NCI-H2196 (cell line): ENCODE data around the gene LRFN5.
"Not testable (repeated sequence)": the region's sequence is repeated elsewhere in the genome, so short reads cannot be mapped to it uniquely, and the experiment has no call there.

Source experiments
- DNase-seq: peaks from one replicate; lab custom pipeline; 2025; ENCODE audit not compliant: unreplicated experiment; lab: John Stamatoyannopoulos, UW

LRFN5 gene

DNA sequence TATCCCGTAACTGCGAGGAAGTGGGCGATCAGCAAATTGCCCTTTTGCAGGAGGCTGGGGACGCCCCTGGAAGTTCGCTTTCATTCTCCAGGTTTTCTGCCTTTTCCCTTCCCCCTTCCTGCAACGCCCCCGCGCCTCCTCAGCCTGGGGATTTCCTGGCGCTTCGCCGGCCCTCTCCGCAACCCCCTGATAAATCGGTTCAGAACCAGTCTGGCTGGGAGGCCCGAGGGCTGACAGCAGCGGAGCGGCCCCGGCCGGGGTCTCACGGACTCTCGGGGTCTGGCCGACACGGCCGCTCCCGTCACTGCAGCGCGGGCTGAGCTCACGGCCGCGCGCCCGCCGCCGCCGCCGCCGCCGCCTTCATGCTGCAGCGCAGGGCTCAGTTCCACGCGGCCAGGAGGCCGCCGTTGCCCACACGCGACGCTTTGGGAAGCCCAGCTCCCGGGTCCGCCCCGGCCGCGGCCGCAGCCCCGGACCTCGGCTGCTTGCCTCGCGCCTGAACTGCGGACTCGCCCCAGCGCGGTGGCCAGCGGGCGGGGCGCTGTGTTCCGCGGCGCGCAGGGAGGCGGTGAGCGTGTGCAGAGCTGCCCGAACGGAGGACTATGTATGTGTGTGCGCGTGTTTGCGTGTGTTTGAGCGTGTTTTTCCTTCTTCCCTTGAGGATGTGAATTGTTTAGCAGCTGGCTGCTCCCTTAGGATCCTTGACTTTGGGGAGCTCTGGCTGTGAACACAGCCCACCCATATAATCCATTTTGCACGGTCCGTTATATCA, at the start of gene LRFN5:
Gene LRFN5, plus strand, starts transcription at position 345 of the 772 bp plus-strand sequence.
- DNase-seq = peak; percentile 26

DNA sequence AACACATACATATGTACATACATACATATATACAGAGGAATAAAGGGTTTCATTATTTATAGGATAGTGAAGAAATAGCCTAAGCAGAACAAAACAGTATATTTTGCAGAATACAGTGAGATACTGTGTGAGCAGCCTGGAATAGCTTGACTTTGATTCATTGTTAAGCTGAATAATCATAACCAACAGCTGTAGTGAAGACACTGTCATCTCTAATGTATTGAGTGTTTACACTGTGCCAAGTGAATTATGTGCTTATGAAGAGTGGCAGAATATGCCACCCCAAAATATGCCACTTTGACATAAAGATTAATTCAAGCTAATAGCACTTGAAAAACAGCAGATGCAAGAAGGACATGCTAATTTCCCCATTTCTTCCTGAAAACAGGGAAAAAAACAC, 48.2 kb upstream of the LRFN5 start:
- DNase-seq = no peak

DNA sequence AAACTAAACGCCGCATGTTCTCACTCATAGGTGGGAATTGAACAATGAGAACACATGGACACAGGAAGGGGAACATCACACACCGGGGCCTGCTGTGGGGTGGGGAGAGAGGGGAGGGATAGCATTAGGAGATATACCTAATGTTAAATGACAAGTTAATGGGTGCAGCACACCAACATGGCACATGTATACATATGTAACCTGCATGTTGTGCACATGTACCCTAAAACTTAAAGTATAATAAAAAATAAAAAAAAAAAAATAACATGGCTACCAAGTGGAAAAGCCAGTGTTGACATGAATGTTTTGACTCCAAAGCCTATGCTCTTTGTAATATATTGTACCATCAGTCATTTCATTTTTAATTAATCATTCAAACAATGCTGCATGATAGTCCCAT, 39.8 kb upstream of the LRFN5 start:
- not testable (repeated sequence) for DNase-seq

DNA sequence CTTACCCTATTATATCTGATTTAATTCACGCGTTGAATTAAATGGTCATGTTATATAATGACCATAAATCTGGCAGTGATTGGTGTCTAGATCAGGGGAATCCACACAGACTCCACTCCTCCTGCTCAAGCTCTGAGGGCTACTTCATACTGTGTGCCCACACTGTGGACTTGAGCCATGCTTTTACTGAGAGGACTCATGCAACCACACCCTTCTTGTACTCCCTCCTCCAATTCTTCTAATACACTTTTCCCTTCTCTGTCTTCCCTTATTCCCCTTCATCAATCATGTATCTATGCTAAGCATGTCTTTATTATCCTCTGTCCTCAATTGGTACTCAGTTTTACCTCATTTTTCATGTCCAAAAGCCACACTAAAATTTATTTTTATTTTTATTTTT, 37.7 kb upstream of the LRFN5 start:
- no peak for DNase-seq

DNA sequence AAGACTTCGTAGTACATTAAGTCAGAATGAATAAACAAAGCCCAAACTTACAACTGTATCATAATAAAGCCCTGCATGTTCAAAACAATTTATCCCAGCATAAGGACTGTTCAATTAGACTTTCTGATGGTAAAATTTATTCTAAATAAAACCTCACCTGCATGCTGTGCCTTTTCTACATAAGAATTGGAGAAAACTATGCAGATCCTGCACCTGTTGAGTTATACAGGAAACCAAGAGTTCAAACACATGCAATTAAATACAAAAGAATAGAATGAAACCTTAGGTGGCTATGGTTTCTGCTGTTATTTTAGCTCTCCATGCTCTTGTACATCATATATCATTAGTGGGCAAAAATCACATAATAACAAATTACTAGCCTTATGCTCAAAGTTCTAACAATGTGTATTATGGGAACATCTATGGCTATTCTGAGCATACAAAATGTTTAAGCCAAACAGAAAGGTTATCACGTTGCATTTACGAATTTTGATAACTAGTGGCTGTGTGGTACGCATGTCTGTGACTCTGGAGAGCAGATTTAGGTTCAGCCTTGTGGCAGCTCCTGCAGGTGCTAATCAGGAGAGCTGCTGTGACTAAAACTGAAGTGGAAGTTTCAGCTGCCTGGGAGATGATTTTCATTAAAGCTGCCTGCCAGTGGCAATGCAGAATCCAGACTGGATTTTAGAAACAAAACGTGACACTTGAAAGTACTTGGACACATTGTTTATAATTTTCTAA, 36.1 kb upstream of the LRFN5 start:
- DNase-seq = no peak

DNA sequence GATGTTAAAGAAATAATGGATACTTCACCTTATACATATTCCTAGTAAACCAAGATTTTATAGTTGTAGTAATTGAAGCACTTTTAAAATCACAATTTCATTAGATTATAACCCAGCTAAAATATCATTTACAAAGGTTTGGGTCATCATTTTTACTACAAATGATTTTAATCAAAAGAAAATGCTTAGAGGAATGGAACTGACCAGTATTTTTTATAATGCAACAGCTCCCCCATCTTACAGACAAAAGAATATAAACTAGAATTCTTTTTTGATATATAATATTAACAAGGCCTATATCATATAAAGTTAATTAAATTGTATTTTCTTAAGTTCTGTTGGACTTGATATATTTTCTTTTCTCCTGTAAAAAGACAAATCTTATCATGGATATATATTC, 20.4 kb upstream of the LRFN5 start:
- DNase-seq = no peak

DNA sequence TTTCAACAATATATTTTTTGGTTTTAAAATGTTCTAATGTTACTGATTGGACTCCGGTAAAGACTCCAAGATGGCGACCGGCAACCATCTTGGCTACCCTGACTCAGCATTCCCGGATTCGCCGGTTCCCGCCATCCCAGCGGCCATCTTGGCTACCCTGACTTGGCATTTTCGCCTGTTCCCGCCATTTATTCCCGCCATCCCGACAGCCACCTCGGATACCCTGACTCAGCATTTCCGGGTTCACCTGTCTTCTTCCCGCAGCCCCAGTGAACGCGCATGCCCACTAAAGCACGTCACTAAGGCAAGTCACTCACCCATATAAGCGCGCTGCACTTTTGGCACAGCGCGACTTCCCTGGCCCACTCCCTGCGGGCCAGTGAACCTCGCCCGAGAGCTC, 9.0 kb upstream of the LRFN5 start:
- no peak for DNase-seq

DNA sequence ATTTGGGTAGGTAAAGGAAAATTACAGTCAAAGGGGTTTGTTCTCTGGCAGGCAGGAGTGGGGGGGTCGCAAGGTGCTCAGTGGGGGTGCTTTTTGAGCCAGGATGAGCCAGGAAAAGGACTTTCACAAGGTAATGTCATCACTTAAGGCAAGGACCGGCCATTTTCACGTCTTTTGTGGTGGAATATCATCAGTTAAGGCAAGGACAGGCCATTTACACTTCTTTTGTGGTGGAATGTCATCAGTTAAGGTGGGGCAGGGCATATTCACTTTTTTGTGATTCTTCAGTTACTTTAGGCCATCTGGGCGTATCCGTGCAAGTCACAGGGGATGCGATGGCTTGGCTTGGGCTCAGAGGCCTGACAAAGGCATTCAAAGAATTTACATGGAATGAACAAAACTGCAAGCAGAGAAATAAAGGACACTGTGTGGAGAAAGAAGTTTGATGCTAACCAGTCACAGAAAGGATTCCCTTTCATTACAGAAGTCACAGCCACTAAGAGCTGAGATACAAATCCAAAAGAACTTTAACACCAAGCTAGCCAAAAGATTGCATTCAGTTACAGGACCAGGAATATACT, 6.8 kb upstream of the LRFN5 start:
- not testable (repeated sequence) for DNase-seq

DNA sequence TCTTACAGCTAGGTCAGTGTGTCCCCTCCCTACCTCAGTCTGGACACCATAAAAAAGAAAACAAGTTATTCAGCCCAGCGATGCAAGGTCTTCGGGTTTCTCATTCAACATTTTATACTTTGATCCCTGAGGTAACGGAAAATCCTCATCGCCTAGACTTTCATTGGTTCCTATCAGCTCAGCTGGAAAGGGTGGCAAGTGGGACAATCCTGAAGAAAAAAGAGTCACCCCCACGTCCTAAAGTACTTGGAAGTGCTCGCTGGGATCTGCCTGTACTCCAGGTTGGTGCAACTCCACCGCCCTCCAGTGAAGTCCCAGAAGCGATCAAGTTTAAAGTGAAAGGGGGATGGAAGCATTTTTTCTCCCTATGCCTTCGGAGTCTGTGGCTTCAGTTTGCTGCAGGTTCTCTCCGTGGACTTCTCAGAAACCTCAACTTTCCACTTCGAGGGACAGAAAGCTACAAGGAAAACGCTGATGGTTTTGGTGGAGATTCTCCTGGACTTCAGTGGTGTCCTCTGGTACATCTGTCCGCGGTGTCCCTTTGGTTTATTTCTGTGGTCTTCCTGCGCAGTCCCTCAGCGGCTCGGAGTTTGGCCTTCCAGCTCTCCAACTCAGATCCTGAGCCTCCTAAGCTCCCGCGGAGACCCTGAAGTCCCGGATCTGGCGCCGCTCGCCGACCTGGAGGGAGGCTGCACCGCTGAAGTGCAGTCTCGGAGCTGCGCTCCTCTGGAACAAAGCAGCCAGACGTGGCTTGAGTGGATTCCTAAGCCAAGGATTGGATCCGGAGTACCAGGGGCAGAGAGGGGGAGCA, 1.8 kb upstream of the LRFN5 start:
- peak; percentile 7 for DNase-seq

DNA sequence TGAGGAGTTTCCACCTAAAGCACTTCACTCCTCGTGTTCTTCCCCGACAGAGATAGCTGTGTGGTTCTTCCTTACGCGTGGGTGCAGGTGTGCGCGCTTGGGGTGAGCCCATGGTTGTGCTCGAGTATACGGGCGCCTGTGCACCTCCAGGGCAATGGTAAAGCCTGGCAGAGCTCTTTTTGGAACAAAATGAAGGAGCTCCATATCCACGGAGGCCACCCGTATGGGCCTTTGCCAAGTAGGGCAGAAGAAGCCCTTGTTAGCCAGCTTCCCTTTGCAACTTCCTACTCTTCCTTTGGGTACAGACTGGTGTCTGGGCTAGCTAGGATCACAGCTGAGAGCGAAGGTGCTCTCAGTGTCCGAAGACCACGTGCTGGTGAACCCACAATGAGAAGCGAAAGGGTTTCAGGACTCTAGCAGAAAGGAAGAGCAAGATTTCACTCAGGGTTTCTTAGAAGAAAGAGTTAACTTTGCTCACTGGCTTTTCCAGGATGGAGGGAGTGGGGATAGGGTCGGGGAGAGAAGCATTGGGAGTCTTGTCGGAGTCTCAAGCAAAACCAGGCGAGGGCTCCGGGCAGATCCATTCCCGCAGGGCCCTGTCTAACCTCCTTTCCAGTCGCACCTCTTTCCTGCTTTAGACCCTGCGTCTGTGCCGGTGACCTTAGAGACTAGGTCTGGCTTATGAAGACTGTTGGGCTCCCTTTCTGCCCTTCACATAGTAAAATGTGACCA, 960 bp upstream of the LRFN5 start:
- no peak for DNase-seq

DNA sequence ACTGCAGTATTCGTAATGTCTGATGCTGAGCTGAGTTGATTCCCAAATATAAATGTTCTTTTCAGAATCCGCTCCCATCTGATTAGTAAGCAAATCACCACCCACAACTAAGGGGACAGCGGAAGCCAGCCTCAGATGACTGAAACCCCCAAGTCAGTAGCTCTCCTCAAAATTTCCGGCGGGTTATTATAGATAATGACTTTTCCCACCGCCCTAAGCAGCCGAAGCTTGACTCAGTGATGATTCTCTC, 469 bp upstream of the LRFN5 start:
- no peak for DNase-seq

DNA sequence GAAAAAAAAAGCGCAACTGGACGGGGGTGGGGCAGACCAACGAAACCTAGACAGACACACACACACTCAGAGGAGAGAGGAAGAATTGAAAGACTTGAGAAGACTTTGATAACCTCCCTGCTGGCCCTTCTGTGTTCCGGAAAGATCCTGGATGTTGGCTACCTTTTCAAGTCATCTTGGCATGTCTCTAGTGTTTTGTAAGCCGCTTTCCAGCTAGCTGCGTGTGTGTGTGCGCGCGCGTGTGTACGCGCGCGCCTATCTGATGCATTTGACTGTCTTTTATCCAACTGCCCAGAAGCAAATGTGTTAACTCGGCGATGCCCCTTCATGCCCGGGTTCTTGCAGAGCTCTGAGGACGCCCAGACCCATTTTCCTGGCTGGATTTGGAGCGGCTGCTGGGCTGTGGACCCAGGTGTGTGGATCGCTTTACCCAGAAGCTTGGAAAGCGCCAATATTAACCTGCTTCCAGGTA, 664 bp downstream of the LRFN5 start:
- DNase-seq = no peak

DNA sequence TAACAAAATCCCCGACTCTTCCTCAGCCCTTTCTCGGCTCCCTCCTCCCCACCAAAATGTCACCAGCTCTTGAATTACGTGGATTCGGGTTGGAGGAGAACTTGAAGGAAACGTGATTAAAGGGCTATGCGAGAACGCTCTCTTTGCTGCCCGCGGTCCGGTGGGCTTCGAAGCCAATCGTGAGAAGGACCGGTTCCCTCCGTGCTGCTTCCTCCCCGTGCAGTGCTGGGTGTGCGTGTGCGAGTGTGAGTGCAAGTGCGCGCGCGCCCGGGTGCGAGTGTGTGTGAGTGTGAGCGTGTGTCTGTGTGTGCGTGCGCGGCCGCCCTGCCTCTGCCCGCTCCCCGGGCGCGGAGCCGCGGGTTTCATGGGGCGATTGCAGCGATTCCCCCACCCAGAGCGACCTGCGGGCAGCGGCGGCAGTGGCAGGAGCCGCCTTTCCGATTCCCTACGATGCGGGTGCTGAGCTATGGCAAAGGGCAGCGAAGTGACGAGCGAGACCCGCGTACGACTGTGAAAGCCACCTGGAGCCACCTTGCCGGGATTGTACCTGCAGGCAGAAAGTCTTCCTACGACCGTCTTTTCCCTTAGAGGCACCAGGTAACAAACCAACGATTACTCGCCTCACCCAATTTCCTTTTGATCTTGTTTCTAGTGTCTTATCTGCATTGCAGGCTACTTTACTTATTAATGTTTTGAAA, 1.4 kb downstream of the LRFN5 start:
- DNase-seq = no peak

DNA sequence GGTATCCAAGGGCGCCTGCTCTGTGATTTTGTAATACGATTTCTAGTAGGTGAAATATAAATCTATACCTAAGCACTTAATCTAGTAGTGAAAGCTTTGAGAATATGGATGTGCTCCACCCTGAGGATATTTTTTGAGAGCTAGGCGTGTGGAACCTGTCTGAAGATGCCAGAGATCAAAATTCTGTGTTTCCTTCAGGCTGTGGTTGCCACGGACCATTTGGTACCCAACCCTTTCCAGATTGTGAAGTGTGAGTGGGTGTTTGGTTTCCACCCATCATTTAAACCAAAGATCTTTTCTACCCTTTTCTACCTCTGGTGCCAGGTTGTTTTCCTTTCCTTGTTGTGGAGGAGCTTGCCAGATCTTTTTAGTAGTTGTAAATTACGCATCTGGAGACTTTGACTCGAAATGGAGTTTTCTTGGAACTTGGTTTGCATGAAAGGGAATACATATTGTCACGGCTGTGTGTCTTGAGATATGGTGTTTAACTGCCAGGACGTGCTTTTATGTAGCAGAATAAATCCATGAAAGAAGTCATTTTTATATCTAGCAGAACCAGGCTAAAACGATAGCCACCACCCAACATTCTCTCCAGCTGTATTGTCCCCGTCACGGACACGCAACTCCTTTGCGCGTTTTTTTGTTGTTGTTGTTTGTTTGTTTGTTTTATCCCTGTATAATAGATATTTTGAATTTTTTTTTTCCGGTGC, 2.2 kb downstream of the LRFN5 start:
- DNase-seq = no peak

DNA sequence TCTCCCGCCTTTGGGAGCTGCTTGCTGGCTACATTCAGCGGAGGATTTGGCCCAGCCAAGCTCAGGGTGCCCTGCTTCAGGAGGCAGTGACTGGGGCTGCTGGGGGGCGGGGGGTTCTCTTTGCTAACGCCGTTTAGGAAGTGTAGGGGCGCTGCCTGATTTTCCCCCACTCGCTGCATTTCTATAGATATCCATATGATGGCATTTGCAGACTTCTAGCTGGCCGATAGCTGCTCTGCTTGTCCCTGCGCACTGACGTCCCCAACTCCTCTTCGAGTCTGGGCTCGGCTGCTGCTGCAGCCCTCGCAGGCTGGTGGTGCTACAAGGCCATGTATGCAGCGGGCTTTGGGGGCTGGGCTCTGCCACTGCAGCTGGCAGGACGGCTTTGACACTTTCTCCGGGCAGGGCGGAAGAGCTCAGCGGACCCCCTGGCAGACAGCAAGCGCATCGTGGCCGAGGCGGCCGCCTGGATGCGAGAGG, 3.1 kb downstream of the LRFN5 start:
- DNase-seq = peak; percentile 41

DNA sequence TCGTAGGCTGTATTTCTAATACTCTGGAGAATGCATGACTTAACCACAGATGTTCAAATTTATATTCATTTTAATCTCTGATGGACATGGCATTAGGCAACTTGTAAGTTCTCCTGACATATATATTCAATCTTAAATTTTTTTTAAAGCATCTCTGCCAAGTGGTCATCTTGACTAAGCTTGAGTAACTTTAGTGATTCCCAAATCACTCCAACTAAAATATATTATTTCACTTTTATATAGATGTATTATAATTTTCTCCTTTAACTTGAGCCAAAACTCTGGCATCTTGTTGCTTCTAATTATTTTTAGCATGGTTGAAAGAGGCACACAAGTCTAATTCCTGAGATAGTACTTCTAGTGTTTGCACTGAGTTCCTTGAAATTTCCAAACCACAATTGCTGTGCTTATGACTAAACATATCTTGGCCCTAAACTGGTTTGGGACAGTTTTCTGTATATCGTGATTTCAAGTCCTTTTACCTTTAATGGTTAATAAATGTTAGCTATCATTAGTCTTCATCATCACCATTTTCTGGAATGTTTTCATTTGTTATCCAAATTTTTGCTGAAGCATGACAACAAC, 8.4 kb downstream of the LRFN5 start:
- DNase-seq = no peak

DNA sequence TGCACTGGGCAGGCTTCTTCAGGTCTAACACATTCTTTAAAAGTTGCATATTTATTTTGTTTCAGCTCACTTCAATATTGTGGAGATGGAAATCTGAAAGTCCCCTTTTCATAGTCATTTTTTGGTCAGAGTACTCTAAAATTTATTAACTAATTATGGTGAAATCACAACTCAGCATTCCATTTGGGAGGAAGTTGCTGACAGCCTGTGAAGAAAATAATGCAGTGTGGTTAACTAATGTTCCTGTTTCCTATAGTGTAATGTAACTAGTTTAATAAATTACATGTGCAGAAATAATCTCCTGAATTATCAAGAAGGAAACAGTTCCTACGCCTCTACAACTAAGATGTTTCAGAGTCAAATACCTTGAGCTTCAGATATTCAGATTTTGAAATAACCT, 17.1 kb downstream of the LRFN5 start:
- DNase-seq = no peak

DNA sequence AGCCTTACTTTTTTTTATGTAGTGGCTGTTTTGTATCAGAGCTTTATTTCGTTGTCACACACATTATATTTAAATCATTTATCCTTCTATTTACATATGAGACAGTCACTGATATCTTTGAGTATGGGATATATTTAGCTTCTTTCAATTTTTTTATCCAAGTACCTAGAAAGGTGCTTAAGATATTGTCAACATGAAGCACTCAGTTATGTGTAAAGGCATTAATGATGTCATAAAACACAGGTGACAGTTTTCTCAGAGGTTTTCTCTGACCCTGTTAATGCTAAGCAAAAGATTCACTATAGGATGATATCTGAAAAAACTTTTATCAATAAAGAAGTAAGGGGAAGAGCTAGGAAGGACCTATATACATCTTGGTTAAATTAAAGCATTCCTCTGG, 23.2 kb downstream of the LRFN5 start:
- no peak for DNase-seq

DNA sequence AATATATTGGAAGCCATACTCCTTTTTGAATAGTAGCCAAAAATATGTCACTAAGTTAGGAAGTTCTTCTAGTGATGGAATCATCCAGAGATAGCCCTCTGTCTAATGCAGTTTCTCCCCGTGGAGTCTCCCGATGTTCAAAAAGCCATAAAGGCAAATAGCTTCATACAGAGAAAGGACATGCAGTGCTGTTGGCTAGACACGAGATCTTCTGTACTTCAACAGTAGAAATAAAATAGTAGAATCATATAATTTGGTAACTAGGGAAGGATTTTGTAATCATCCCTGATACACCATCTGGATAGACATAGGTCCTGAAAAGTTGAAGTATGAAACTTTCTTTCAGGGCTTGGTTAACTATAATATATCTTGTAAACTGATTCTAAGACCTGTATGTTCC, 27.6 kb downstream of the LRFN5 start:
- DNase-seq = no peak
